Activated CD8-positive, alpha-beta T cell treated with anti-CD3 and anti-CD28 coated beads for 36 hours (primary cell): ENCODE data around the gene TBXT. TPM values are rescaled to one million over a fixed set of nuclear protein-coding genes. Genes with fewer than 3 reads are reported as not detected.
"Not testable (repeated sequence)": the region's sequence is repeated elsewhere in the genome, so short reads cannot be mapped to it uniquely, and the experiment has no call there.

Source experiments
- ATAC-seq: fragments of 200-7000 bp; cut with Tn5 transposase; one replicate; pipeline ENCODE4 v1.10.0; 2021; ENCODE audit warnings: mild to moderate bottlenecking, moderate library complexity
- CTCF ChIA-PET: fragments of 350-600 bp; sonication (Branson Sonifier 250); formaldehyde crosslinking; loops from one replicate; lab custom pipeline; 2021; ENCODE audit warnings: antibody characterized with exemption; lab: Charles Lee
- POLR2A ChIA-PET: fragments of 350-600 bp; sonication (Branson Sonifier 250); formaldehyde crosslinking; loops from one replicate; lab custom pipeline; 2021; ENCODE audit warnings: antibody characterized with exemption; lab: Charles Lee
- DNase-seq: peaks from one replicate; pipeline ENCODE4 v3.0.0-alpha.2; 2020
- H3K27ac Mint-ChIP-seq: one replicate; pipeline ENCODE4 v1.8.0; 2021; ENCODE audit warnings: mild to moderate bottlenecking, mixed read lengths
- H3K27me3 Mint-ChIP-seq: one replicate; pipeline ENCODE4 v1.8.0; 2021; ENCODE audit warnings: mixed read lengths
- H3K36me3 Mint-ChIP-seq: one replicate; pipeline ENCODE4 v1.8.0; 2021; ENCODE audit warnings: low read depth, mixed read lengths
- H3K4me1 Mint-ChIP-seq: one replicate; pipeline ENCODE4 v1.8.0; 2021; ENCODE audit warnings: low read depth, mixed read lengths
- H3K4me3 Mint-ChIP-seq: one replicate; pipeline ENCODE4 v1.8.0; 2021; ENCODE audit warnings: mild to moderate bottlenecking, moderate library complexity, mixed read lengths
- H3K9me3 Mint-ChIP-seq: one replicate; pipeline ENCODE4 v1.8.0; 2021; ENCODE audit warnings: mixed read lengths
- CTCF ChIP-seq: fragments of 200-600 bp; IDR thresholded peaks from one replicate; pipeline ENCODE4 v1.8.0; 2022; ENCODE audit warnings: antibody characterized with exemption, mild to moderate bottlenecking
- intact Hi-C: fragments of 100-400 bp; cut with micrococcal nuclease; formaldehyde crosslinking; loops from one replicate; pipeline ENCODE4 v1.10.0; 2022
- total RNA-seq, 2 experiments: library from RNA; stranded (reverse); gene quantifications; one replicate each; pipeline ENCODE4 v1.2.3, GENCODE V29; 2021

Gene TBXT
- total RNA-seq, 2 experiments from 2014 or later, result not detected

GRCh38 chr6:166179704-166180103 is 12.1 kb upstream of the TBXT start:
- Mint-ChIP-seq H3K36me3 (no peaks in the 10 kb centered on the region), H3K9me3 (no peaks in the 10 kb centered on the region), H3K4me3 (no peak overlapping the region), H3K4me1 (no peaks in the 10 kb centered on the region), H3K27ac (no peak overlapping the region), H3K27me3 (peaks cover 5% of the 10 kb centered on the region)
- intact Hi-C loops, result no loop called here
- CTCF ChIA-PET, result no interaction called here
- ATAC-seq, result no peak
- TF ChIP-seq CTCF, result no peak
- POLR2A ChIA-PET, result no interaction called here
- DNase-seq, result no peak

GRCh38 chr6:166176106-166176505 is 8.5 kb upstream of the TBXT start:
- no peak for TF ChIP-seq CTCF
- Mint-ChIP-seq H3K4me1 (no peaks in the 10 kb centered on the region), H3K4me3 (no peak overlapping the region), H3K27ac (no peak overlapping the region), H3K9me3 (no peaks in the 10 kb centered on the region), H3K27me3 (peaks cover 3% of the 10 kb centered on the region), H3K36me3 (no peaks in the 10 kb centered on the region)
- ATAC-seq (no peak), DNase-seq (no peak)
- POLR2A ChIA-PET, result no interaction called here
- intact Hi-C loops, result no loop called here
- CTCF ChIA-PET, result interaction anchor here (0.6 kb wide), 1 partner anchor 21 kb away, joined by 3 read pairs; no protein-coding TSS in a partner anchor

- POLR2A ChIA-PET, CTCF ChIA-PET, intact Hi-C loops, DNase-seq, H3K27me3 Mint-ChIP-seq, H3K9me3 Mint-ChIP-seq, H3K36me3 Mint-ChIP-seq, ATAC-seq, H3K4me3 Mint-ChIP-seq, H3K27ac Mint-ChIP-seq, H3K4me1 Mint-ChIP-seq: not testable (repeated sequence)
Measured at GRCh38 chr6:166175093-166175492, 7.4 kb upstream of the TBXT start.

GRCh38 chr6:166174031-166174430 is 6.4 kb upstream of the TBXT start:
- H3K4me1 Mint-ChIP-seq, result no peaks in the 10 kb centered on the region
- H3K9me3 Mint-ChIP-seq, result no peaks in the 10 kb centered on the region
- H3K4me3 Mint-ChIP-seq, result no peak overlapping the region
- DNase-seq (no peak), ATAC-seq (no peak)
- TF ChIP-seq CTCF, result no peak
- H3K36me3 Mint-ChIP-seq, result no peaks in the 10 kb centered on the region
- CTCF ChIA-PET, result interaction anchor here (1.0 kb wide), 1 partner anchor 68 kb away, joined by 3 read pairs; no protein-coding TSS in a partner anchor
- H3K27me3 Mint-ChIP-seq, result peaks cover 17% of the 10 kb centered on the region
- intact Hi-C loops, result no loop called here
- POLR2A ChIA-PET, result no interaction called here
- H3K27ac Mint-ChIP-seq, result no peak overlapping the region

- ATAC-seq (no peak), DNase-seq (no peak)
- intact Hi-C loops, result no loop called here
- no peak for TF ChIP-seq CTCF
- Mint-ChIP-seq H3K9me3 (no peaks in the 10 kb centered on the region), H3K4me1 (peaks cover 3% of the 10 kb centered on the region), H3K4me3 (no peak overlapping the region), H3K27me3 (peaks cover 22% of the 10 kb centered on the region), H3K27ac (no peak overlapping the region), H3K36me3 (no peaks in the 10 kb centered on the region)
- CTCF ChIA-PET, result interaction anchor here (1.0 kb wide), 1 partner anchor 67 kb away, joined by 3 read pairs; no protein-coding TSS in a partner anchor
- POLR2A ChIA-PET, result no interaction called here
Measured at GRCh38 chr6:166173281-166173951, 5.8 kb upstream of the TBXT start.
